Measurements from ENCODE around the gene LMO2.

LMO2 gene

DNA sequence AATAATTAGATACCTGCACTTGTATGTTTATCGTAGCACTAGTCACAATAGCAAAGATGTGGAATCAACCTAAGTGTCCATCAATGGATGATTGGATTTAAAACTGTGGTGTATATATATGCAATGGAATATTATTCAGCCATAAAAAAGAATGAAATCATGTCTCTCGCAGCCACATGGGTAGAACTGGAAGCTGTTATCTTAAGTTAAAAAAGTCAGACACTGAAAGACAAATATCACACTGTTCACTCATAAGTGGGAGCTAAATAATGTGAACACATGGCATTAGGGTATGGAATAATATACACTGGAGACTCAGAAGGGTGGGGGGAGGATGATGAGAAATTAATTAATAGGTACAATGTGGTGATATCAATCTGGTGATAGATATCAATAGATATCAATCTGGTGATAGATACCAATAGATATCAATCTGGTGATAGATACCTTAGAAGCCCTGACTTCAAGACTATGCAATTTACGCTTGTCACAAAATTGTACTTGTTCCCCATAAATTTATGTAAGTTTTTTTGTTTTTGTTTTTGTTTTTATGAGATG, 2.0 kb downstream of the LMO2 start:
- DNase-seq (ENCODE audit: insufficient read length, low spot score) (no peak), FAIRE-seq (no peak)
- TF ChIP-seq POLR2A (IDR thresholded peaks at IDR 0.05; ENCODE audit: low read depth, low read length) = no peak

DNA sequence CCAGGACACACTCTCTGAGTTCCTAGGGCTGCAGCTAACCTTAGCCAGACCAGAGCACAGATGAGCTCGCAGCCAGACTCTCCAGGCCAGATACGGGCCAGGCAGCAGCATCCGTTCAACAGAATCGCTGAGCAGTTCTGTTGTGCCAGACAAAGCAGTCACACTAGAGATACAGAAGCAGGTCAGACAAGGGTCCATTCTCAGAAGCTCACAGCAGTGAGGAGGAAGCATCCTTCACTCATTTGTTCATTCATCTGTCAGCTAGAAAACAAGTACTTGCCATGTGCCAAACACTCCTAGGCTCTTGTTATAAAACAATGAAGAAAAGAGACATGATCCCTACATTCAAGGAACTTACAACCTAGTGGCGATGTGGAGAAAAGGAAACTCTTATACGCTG, 2.6 kb downstream of the LMO2 start:
- no peak for DNase-seq (ENCODE audit: insufficient read length, low spot score)
- no peak for FAIRE-seq
- TF ChIP-seq POLR2A (IDR thresholded peaks at IDR 0.05; ENCODE audit: low read depth, low read length) = no peak

DNA sequence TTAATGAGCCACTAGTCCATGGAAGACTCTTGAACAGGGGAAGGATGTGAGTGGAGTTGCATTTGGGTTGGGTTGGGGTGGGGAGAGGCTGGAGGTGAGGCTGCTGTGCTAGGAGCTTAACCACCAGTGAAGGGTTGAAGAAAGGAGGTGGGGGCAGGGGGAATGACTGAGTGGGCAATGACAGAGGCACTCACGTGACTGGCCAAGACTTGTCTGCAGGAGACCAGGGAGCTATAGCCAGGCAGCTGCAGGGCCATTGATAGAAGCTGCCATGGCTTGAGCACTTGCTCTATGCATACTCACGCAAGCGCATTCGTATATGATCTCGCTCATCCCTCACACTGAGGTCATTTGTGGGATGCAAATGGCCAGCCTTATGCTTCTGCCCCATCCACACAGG, 4.0 kb downstream of the LMO2 start:
- TF ChIP-seq POLR2A (IDR thresholded peaks at IDR 0.05; ENCODE audit: low read depth, low read length) = no peak
- FAIRE-seq (no peak), DNase-seq (ENCODE audit: insufficient read length, low spot score) (no peak)

DNA sequence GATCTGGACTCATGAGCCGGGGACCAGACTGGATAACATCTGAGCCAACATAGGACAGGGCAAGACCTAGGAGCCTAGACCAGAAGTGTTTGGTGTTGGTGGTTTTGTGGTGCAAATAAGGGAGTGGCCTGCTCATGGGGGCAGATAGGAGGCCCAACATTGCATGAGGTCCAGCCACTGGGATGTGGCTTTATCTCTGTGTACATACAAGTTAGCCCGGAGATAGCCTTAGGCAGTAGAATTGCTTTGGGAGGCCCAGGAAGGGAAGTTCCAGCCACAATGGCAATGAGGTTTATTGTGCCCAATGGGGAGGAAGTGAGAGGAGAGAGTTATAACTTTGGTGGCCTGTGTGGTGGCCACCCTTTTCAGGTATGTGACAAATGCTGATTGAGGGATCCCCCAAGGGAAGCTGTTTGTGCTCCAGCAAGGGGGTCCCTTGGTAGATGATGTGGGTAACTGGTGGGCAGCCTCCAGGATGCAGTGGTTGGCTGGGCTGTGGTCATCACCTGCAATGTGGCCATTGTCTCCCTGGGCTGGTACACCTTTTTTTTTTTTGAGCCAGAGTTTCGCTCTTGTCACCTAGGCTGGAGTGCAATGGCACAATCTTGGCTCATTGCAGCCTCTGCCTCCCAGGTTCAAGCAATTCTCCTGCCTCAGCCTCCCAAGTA, 6.4 kb downstream of the LMO2 start:
- DNase-seq (ENCODE audit: insufficient read length, low spot score) = no peak
- TF ChIP-seq POLR2A (IDR thresholded peaks at IDR 0.05; ENCODE audit: low read depth, low read length) = no peak
- no peak for FAIRE-seq

DNA sequence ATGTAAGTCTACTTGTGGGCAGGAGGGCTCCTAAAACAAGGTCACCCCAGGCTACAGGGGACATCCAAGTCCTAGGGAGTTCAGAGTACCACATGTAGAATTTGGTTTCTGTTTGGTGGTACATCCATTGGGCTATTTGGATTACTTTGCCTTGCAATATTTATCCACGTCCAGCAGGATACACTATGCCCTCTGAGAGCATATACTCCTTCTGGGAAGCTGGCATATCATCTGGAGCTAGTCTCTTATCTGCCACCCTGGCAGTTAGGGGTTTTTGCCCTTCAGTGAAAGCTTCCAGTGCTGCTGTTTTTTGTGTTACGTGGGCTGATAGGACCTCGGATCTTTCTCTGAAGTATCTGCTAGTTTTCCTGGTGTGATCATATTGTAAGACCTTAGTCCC, 7.3 kb downstream of the LMO2 start:
- FAIRE-seq (no peak), DNase-seq (ENCODE audit: insufficient read length, low spot score) (no peak)
- no peak for TF ChIP-seq POLR2A (IDR thresholded peaks at IDR 0.05; ENCODE audit: low read depth, low read length)

DNA sequence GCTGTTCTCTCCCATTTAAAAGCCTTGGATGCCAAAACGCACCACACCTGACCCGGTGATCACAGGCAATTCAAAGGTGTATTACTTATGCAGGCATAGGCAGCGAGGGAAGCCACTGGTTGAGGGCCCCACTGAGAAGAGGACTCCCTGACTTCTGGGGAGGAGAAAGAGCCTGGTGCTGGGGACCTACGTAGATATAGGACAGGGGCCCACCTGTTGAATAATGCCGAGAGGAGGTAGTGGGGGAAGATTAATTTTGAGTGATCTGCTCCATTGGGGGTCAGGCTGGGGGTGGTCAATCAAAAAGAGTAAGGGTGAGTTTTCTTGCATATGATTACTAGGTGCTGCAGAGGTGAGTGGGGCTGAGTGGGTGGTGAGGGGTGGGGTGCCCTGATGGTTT, 7.8 kb downstream of the LMO2 start:
- FAIRE-seq = no peak
- no peak for TF ChIP-seq POLR2A (IDR thresholded peaks at IDR 0.05; ENCODE audit: low read depth, low read length)
- no peak for DNase-seq (ENCODE audit: insufficient read length, low spot score)

DNA sequence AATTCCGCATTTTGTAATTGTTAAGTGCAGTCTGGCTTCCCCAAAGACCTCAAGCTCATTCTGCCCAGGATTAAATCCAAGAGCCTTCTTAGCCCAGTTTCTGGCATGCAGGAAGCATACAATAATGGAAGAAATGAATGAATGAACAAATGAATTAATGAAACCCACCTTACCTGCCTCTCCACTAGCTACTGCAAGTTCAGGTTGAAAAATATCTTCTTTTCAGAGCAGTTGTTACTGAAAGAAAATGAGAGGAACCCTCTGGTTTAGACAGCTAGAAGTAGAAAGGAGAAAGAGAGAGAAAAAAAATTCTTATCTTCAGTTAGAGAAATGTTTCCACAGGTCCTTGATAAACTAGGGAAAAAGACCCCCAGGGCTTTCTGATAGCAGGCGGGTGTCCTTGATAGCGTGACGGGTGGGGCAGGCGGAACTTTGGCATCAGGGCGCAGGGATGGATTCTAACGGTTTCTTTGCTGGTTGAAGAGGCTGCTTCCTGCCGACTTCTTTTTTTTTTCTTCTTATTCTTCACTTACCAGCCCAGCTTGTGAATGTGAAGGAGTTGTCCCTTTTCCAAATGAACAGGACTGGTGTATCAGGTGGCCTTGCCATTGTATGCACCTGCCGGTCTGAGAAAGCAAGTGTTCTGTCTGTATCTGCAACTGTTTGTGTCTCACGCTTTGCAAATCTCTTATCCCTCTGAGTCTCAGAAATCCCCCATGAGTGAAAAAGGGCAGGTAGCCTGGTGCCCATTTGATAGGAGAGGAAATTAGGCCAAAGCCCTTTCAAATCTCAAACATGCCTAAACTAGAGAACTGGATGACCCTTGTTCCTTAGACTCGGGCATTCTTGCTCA, 10.0 kb downstream of the LMO2 start:
- FAIRE-seq (no peak), DNase-seq (ENCODE audit: insufficient read length, low spot score) (no peak)
- TF ChIP-seq POLR2A (IDR thresholded peaks at IDR 0.05; ENCODE audit: low read depth, low read length) = no peak

DNA sequence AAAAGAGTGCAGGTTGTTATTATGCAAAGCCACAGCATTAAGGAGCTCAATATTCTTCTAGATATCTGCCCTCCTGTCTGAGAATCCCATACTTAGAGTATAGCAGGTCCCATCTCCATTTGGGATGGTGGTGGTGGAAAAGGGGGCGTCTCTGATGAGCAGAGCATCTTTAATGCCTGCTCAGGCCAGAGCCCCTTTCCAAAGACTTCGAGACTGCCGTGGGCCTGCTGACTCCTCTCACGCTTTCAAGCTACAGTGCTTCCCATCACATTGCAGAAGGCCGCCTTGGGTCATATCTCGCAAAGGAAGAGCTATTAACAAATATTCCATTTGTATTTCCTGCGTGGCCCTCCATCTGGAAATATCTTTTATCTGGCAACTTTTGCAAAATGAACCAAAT, 10.9 kb downstream of the LMO2 start:
- FAIRE-seq (no peak), DNase-seq (ENCODE audit: insufficient read length, low spot score) (no peak)
- TF ChIP-seq POLR2A (IDR thresholded peaks at IDR 0.05; ENCODE audit: low read depth, low read length) = no peak

DNA sequence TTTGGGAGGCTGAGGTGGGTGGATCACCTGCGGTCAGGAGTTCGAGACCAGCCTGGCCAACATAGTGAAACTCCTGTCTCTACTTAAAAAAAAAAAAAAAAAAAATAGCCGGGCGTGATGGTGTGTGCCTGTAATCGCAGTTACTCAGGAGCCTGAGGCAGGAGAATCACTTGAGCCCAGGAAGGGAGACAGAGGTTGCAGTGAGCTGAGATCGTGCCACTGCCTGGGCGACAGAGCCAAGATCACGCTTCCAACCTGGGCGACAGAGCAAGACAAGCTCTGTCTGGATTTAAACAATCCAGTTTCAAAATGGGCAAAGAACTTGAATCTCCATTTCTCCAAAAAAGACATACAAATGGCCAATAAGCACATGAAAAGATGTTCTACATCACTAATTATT, 12.5 kb downstream of the LMO2 start:
- DNase-seq (ENCODE audit: insufficient read length, low spot score) (no peak), FAIRE-seq (no peak)
- TF ChIP-seq POLR2A (IDR thresholded peaks at IDR 0.05; ENCODE audit: low read depth, low read length) = no peak

DNA sequence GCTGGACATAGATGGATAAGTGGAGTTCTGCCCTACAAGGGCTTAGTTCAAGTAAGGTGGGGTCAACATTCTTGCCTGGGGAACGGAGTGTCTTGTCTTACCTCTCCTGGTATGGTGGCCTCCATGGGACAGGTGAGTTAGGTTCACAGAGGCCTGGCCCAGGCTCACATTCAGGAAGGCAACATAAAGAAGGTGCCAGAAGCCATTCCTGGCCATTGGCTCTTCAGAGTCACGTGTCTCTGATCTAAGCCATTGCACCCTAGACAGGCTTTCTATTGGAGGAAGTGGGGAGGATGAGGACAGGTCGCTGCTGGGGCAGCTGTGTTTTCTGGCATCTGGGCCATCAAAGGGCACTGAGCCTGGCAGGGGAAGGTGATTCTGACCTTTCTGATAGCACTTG, 14.8 kb downstream of the LMO2 start:
- DNase-seq (ENCODE audit: insufficient read length, low spot score) (no peak), FAIRE-seq (no peak)
- TF ChIP-seq POLR2A (IDR thresholded peaks at IDR 0.05; ENCODE audit: low read depth, low read length) = no peak

DNA sequence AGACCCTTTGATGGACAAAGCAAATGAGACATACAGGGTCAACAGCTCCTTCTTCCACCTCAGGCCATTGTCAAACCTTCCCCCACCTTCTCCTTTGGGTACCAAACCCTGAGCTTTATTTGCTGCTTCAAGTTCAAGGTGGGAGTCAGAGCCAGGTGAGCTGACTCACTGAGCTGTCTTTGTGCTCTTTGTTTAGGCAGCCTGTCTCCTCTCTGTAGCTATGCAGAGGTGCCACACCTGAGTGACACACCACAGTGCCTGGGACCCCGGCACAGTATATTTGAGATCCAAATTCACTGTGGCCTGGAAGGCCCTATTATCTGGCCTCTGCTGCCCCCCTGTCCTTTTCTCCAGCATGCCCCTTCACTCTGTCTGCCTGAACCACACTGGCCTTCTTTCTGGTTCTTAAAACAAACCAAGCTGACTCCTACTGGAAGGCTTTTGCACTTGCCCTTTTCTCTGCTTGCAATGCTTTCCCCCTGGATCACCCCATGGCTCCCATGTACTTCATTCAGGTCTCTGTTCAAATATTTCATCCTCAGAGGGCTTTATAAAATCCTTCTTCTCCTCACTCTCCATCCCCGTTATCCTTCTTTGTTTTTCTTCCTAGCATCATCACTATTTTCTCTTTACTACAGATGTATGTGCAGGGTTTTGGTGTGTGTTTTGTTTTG, 16.1 kb downstream of the LMO2 start:
- FAIRE-seq = no peak
- DNase-seq (ENCODE audit: insufficient read length, low spot score) = no peak
- TF ChIP-seq POLR2A (IDR thresholded peaks at IDR 0.05; ENCODE audit: low read depth, low read length) = no peak

DNA sequence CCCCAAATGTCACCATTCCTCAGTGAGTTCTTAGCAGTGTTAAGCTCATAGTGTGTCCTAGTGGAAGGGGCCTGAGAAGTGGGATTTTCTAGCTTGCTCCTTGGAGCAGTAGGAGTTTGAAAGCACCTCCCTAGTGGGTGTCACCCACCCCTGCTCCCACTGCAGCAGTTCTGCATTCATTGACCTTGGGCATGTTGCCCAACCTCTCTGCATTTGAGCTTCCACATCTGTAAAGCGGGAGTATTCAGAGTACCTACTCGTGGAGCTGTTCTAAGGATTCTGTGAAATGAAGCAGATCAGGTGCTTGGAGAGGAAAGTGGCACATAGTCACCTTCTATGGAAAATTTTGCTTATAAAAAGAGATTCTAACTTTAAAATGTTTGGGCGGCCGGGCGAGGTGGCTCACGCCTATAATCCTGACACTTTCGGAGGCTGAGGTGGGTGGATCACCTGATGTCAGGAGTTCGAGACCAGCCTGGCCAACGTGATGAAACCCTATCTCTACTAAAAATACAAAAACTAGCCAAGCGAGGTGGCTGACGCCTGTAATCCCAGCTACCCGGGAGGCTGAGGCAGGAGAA, 16.9 kb downstream of the LMO2 start:
- DNase-seq (ENCODE audit: insufficient read length, low spot score) = no peak
- no peak for FAIRE-seq
- TF ChIP-seq POLR2A (IDR thresholded peaks at IDR 0.05; ENCODE audit: low read depth, low read length) = no peak

DNA sequence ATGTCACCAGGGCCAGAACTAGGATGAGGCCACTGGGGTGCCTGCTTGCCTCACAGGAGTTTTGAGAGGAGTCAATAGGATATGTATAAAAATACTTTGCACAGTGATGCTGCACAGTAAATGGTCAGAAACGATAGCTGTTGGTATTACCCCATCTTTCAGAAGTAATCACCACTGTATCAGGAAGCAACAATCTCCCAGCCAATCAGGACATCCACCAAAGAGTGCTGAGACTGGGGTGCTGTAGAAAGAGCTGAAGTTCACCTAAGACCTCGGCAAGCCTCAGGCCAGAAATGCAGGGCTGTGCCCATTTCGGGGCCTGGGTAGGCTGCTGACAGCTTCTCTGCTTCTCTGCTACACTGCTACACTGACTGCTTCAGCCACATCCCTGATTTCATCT, 17.4 kb downstream of the LMO2 start:
- TF ChIP-seq POLR2A (IDR thresholded peaks at IDR 0.05; ENCODE audit: low read depth, low read length) = no peak
- no peak for DNase-seq (ENCODE audit: insufficient read length, low spot score)
- no peak for FAIRE-seq

All from H54 (cell line).